Astrocyte of the cerebellum (primary cell): ENCODE measurements around the gene RALGPS1.

Experiments
- DNase-seq: peaks from one replicate; pipeline ENCODE4 v3.0.0-alpha.2; 2011; ENCODE audit warnings: low read depth
- H3K4me3 ChIP-seq: 2 replicates; pipeline ENCODE4 v1.5.1; 2011; ENCODE audit warnings: mild to moderate bottlenecking, low read depth, low read length, moderate library complexity
- CTCF ChIP-seq: IDR thresholded peaks from 2 replicates; pipeline ENCODE4 v1.5.1; 2012; ENCODE audit warnings: low read length, low read depth, moderate library complexity, mild to moderate bottlenecking; ENCODE audit errors: missing control alignments
- in situ Hi-C: cut with HindIII; loops from 2 replicates; pipeline ENCODE4 v1.10.0; 2017; ENCODE audit warnings: low sequenced_read_pairs

RALGPS1 gene

DNA sequence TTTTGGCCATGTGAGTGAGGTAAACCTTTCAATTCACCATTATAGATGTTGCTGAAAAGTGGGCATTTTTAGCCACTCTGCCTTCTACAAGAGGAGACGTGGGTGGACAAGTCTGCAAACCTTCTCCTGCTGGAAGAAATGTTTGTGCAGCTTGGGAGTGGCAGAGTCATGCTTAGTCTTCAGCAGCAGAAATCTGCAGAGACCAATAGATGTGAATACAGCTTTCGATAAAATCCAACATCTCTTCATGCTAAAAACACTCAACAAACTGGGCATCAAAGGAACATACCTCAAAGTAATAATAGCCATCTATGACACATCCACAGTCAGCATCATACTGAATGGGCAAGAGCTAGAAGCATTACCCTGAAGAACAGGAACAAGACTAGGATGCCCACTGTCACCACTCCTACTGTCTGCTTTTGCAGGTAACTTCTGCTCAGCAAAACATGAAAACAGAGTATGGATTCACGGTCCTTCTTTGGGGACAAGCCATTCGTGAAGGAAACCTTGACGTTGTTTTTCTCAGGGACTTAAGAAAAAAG lies 91.3 kb downstream of the RALGPS1 start:
- in situ Hi-C loops: no loop called here
- DNase-seq: no peak
- no peak for TF ChIP-seq CTCF
- no peak overlapping the region for H3K4me3 ChIP-seq

GRCh38 chr9:127007638-127008037 lies 93.1 kb downstream of the RALGPS1 start:
- TF ChIP-seq CTCF: no peak
- in situ Hi-C loops: no loop called here
- DNase-seq: no peak
- H3K4me3 ChIP-seq: no peak overlapping the region

GRCh38 chr9:127008076-127008475 lies 93.5 kb downstream of the RALGPS1 start:
- TF ChIP-seq CTCF: no peak
- no peak overlapping the region for H3K4me3 ChIP-seq
- in situ Hi-C loops: no loop called here
- DNase-seq: no peak

DNA sequence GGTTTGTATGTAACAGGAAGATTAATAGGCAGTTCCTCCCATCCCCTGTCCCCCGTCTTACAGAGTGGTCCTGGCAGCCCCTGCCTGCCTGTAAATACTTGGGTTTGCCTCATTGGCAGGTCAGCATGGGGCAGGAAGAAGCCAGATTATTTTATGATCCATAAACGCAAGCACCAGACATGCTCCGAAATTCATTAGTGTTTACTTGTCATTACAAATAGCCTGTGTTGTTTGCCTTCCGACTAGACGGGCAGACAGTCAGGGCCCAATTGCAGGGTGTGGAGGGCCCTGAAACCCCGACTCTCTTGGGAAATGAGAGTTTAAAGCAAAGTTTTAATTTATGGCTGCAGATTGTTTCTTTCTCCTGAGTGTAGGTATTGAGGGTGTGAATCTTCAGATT lies 97.2 kb downstream of the RALGPS1 start:
- no peak for TF ChIP-seq CTCF
- in situ Hi-C loops: no loop called here
- no peak for DNase-seq

GRCh38 chr9:127012250-127012649 lies 97.7 kb downstream of the RALGPS1 start:
- in situ Hi-C loops: no loop called here
- no peak for DNase-seq
- no peak overlapping the region for H3K4me3 ChIP-seq
- TF ChIP-seq CTCF: no peak

More for the DNA sequence above, 97.2 kb downstream of the RALGPS1 start:
- no peak overlapping the region for H3K4me3 ChIP-seq

GRCh38 chr9:127013597-127013996 lies 99.0 kb downstream of the RALGPS1 start:
- TF ChIP-seq CTCF: no peak
- in situ Hi-C loops: no loop called here
- H3K4me3 ChIP-seq: no peak overlapping the region
- DNase-seq: no peak
